Uterus (tissue), 4 donors: ENCODE measurements around the gene XYLT1. TPM values are rescaled to one million over a fixed set of nuclear protein-coding genes. Genes with fewer than 3 reads are reported as not detected.
A peak's percentile ranks its signal among the peaks of the same experiment; 100 is the strongest.

ENCODE experiments used
- DNase-seq, 2 donors: peaks; one replicate each; pipeline ENCODE4 v3.0.0-alpha.2; 2019 to 2020
- H3K27ac ChIP-seq, 2 donors: fragments of 200-600 bp; sonication (generic); 1 replicate in 1 of 2; 2 replicates in 1 of 2; pipeline ENCODE4 v1.5.1; 2016 to 2018
- H3K27me3 ChIP-seq, 2 donors: fragments of 200-600 bp; sonication (generic); one replicate each; pipeline ENCODE4 v1.5.1; 2018 to 2019; ENCODE audit warnings: control low read depth in 1 of 2
- H3K36me3 ChIP-seq, 2 donors: fragments of 200-600 bp; sonication (generic); one replicate each; pipeline ENCODE4 v1.5.1; 2019; ENCODE audit warnings: control low read depth in 1 of 2
- H3K4me1 ChIP-seq, 2 donors: fragments of 200-600 bp; sonication (generic); one replicate each; pipeline ENCODE4 v1.5.1; 2018 to 2019; ENCODE audit warnings: control low read depth in 1 of 2
- H3K4me3 ChIP-seq, 2 donors: fragments of 200-600 bp; sonication (generic); 1 replicate in 1 of 2; 2 replicates in 1 of 2; pipeline ENCODE4 v1.5.1; 2018 to 2019; ENCODE audit warnings: mild to moderate bottlenecking in 1 of 2
- H3K9me3 ChIP-seq, 2 donors: fragments of 200-600 bp; sonication (generic); one replicate each; pipeline ENCODE4 v1.5.1; 2019; ENCODE audit warnings: control low read depth in 1 of 2
- POLR2A ChIP-seq, 2 donors: fragments of 450-650 bp; IDR thresholded peaks; one replicate each; pipeline ENCODE4 v1.6.1; 2016; ENCODE audit warnings: antibody characterized with exemption in 2 of 2, mild to moderate bottlenecking in 1 of 2, moderate library complexity in 1 of 2
- intact Hi-C: fragments of 100-400 bp; cut with DNase I; formaldehyde crosslinking; loops from one replicate; pipeline ENCODE4 v1.15.1; 2023; ENCODE audit warnings: low total_unique reads
- total RNA-seq, 4 donors: library from RNA; depleted of rRNA in 3 of 4; stranded (reverse); fragments of >200 nt in 3 of 4; gene quantifications; one replicate each; pipeline versions ENCODE4 v1.1.0 to v1.2.4, GENCODE V29; 2014 to 2023
- TF ChIP-seq, protein P1 (sequence below), 4 experiments: fragments of 200-600 bp in 2 of 4; fragments of 450-650 bp in 2 of 4; sonication (generic) in 2 of 4; IDR thresholded peaks; one replicate each; pipeline ENCODE4 v1.5.1; 2016 to 2019; ENCODE audit warnings: antibody characterized with exemption in 4 of 4, mild to moderate bottlenecking in 2 of 4, moderate library complexity in 1 of 4
- donor health status: DM: yes; HTN: yes; CAD: no.

Gene XYLT1
- total RNA-seq, 4 donors from 2014 or later, result 1.5 to 42.2 (median 15.7) TPM

DNA sequence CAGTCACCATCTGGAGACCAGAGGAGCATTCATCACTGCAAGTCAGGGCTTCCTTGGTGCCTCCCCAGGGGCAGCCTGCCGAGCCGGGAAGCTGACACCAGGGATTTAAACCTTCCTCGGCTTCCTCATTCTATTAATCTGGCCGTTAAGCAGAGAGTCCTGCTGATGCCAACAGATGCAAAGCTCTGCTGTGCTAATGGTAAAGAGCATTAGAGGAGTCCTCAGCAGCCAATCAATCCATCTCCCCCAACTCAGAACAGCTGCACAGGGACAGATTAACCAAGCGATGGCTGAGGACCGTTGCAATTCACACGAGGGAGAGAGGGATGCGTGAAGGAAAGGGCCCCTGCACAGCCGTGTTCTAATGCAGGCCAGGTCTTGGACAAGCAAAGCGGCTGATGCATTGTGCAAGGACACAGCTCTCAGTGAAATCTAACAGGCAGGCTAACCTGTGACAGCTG lies 116.6 kb downstream of the XYLT1 start:
- TF ChIP-seq, protein P1, sequence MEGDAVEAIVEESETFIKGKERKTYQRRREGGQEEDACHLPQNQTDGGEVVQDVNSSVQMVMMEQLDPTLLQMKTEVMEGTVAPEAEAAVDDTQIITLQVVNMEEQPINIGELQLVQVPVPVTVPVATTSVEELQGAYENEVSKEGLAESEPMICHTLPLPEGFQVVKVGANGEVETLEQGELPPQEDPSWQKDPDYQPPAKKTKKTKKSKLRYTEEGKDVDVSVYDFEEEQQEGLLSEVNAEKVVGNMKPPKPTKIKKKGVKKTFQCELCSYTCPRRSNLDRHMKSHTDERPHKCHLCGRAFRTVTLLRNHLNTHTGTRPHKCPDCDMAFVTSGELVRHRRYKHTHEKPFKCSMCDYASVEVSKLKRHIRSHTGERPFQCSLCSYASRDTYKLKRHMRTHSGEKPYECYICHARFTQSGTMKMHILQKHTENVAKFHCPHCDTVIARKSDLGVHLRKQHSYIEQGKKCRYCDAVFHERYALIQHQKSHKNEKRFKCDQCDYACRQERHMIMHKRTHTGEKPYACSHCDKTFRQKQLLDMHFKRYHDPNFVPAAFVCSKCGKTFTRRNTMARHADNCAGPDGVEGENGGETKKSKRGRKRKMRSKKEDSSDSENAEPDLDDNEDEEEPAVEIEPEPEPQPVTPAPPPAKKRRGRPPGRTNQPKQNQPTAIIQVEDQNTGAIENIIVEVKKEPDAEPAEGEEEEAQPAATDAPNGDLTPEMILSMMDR (IDR thresholded peaks at IDR 0.05), result no peak
- TF ChIP-seq POLR2A (IDR thresholded peaks at IDR 0.05), result no peak
- no peak overlapping the region for H3K4me3 ChIP-seq
- no peak for DNase-seq
- no peaks in the 10 kb centered on the region for H3K9me3 ChIP-seq
- intact Hi-C loops, result no loop called here
- H3K36me3 ChIP-seq, result no peaks in the 10 kb centered on the region
- no peak overlapping the region for H3K27ac ChIP-seq
- H3K27me3 ChIP-seq, result no peaks in the 10 kb centered on the region
- no peaks in the 10 kb centered on the region for H3K4me1 ChIP-seq

DNA sequence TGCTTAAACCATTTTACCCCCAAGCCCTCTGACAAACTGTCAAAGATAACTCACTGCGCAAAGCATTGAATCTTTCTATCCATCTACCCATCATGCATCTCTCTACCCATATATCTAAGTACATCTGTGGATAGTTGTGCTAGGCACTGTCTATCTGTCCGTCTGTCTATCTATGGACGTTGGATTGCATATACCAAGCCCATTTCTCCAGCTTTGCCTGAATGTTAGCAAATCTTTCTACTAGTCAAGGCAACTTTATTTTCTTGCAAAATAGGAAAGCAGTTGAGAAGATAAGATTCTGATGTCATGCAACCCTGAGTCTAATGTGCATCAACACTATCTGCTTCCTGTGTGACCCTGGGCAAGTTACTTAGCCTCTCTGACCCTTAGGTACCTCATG lies 117.2 kb downstream of the XYLT1 start:
- H3K36me3 ChIP-seq, result no peaks in the 10 kb centered on the region
- intact Hi-C loops, result no loop called here
- H3K4me1 ChIP-seq, result no peaks in the 10 kb centered on the region

DNA sequence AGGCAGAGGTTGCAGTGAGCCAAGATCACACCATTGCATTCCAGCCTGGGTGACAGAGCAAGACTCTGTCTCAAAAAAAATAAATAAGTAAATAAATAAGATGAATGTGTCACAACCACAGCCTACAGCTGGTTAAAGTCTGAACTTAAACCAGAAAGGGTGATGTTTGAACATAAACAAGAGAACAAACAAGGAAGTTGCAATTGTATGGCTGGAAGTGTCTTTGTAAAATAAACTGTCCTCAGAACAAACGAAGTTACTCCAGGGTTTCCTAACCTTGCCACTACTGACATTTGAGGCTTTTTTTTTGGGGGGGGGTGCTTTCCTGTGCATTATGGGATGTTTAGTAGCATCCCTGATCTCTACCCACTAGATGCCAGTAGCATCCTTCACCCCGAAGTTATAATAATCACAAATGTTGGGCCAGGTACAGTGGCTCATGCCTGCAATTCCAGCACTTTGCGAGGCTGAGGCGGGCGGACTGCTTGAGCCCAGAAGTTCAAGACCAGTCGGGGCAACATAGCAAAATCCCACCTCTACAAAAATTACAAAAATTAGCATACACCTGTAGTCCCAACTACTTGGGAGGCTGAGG lies 119.2 kb downstream of the XYLT1 start:
- TF ChIP-seq POLR2A (IDR thresholded peaks at IDR 0.05), result no peak
- TF ChIP-seq, protein P1 (IDR thresholded peaks at IDR 0.05), result no peak
- Histone ChIP-seq H3K36me3 (no peaks in the 10 kb centered on the region), H3K27ac (no peak overlapping the region), H3K4me3 (no peak overlapping the region), H3K27me3 (no peaks in the 10 kb centered on the region), H3K9me3 (no peaks in the 10 kb centered on the region), H3K4me1 (peaks cover 0 to 3% of the 10 kb centered on the region in 2 donors)
- no peak for DNase-seq
- intact Hi-C loops, result no loop called here

More for the DNA sequence above, 117.2 kb downstream of the XYLT1 start:
- TF ChIP-seq POLR2A (IDR thresholded peaks at IDR 0.05), result no peak
- TF ChIP-seq, protein P1 (IDR thresholded peaks at IDR 0.05), result no peak
- Histone ChIP-seq H3K4me3 (no peak overlapping the region), H3K9me3 (no peaks in the 10 kb centered on the region), H3K27me3 (no peaks in the 10 kb centered on the region), H3K27ac (no peak overlapping the region)
- DNase-seq, result no peak

DNA sequence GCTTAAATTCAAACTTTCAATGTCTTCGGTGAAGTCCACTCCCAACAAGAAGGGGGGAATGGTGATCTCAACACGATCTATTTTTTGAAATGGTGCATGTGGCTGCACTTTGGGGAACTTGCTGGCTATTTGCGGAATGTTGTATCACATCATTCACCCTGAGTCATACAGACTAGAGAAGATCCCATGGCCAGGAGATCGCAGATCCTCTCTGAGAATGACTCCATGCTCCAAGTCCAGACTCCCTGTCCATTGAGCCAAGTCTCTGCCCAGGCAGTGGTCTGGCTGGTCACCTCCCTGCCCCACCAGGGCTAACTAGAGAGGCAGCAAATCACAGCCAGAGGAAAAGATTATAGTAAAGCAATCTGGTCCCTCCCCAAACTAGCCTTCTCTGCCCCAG lies 120.6 kb downstream of the XYLT1 start:
- Histone ChIP-seq H3K27me3 (no peaks in the 10 kb centered on the region), H3K27ac (peak overlapping the region in 1 of 2 donors; percentile 31), H3K4me3 (no peak overlapping the region), H3K9me3 (no peaks in the 10 kb centered on the region), H3K4me1 (peaks cover 0 to 3% of the 10 kb centered on the region in 2 donors), H3K36me3 (no peaks in the 10 kb centered on the region)
- intact Hi-C loops, result no loop called here
- no peak for TF ChIP-seq POLR2A (IDR thresholded peaks at IDR 0.05)
- TF ChIP-seq, protein P1 (IDR thresholded peaks at IDR 0.05), result no peak
- DNase-seq, result no peak

DNA sequence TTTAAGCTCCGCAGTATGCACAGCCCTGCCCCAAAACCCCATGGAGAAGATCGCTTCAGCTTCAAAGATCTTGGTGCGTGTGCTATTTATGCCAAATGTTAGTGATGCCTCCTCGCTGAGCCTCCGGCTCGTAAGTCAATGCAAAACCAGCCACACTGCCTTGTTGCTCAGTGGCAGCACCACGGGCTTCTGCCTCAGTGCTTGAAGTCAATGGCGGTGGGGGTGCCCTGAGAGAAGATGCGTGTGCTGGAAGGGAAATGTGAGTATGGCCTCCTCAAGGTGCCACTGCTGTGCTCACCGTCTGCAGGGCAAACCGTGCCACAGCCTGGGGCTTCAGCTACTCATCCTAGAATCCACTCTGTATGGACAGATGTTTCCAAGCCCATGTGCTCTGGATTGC lies 121.9 kb downstream of the XYLT1 start:
- H3K4me3 ChIP-seq, result no peak overlapping the region
- intact Hi-C loops, result no loop called here
- H3K4me1 ChIP-seq, result peaks cover 0 to 3% of the 10 kb centered on the region in 2 donors
- no peak overlapping the region for H3K27ac ChIP-seq
- H3K36me3 ChIP-seq, result no peaks in the 10 kb centered on the region
- H3K27me3 ChIP-seq, result no peaks in the 10 kb centered on the region
- H3K9me3 ChIP-seq, result no peaks in the 10 kb centered on the region
- no peak for DNase-seq
- TF ChIP-seq POLR2A (IDR thresholded peaks at IDR 0.05), result no peak
- TF ChIP-seq, protein P1 (IDR thresholded peaks at IDR 0.05), result no peak
